Activated naive CD8-positive, alpha-beta T cell treated with anti-CD3 and anti-CD28 coated beads for 36 hours (primary cell): ENCODE results near the gene SMO. TPM values are rescaled to one million over a fixed set of nuclear protein-coding genes. Genes with fewer than 3 reads are reported as not detected.
A peak's percentile ranks its signal among the peaks of the same experiment; 100 is the strongest.
"Not testable (repeated sequence)": the region's sequence is repeated elsewhere in the genome, so short reads cannot be mapped to it uniquely, and the experiment has no call there.

ENCODE experiments used
- DNase-seq: peaks from one replicate; pipeline ENCODE4 v3.0.0; 2021
- H3K27ac Mint-ChIP-seq: one replicate; pipeline ENCODE4 v1.8.0; 2022; ENCODE audit warnings: mild to moderate bottlenecking, moderate library complexity, mixed read lengths
- H3K27me3 Mint-ChIP-seq: one replicate; pipeline ENCODE4 v1.8.0; 2022; ENCODE audit warnings: mild to moderate bottlenecking, mixed read lengths
- H3K36me3 Mint-ChIP-seq: one replicate; pipeline ENCODE4 v1.8.0; 2021; ENCODE audit warnings: mild to moderate bottlenecking, mixed read lengths
- H3K4me1 Mint-ChIP-seq: one replicate; pipeline ENCODE4 v1.8.0; 2021; ENCODE audit warnings: mixed read lengths
- H3K4me3 Mint-ChIP-seq: one replicate; pipeline ENCODE4 v1.8.0; 2022; ENCODE audit warnings: mild to moderate bottlenecking, moderate library complexity, mixed read lengths
- H3K9me3 Mint-ChIP-seq: one replicate; pipeline ENCODE4 v1.8.0; 2022; ENCODE audit warnings: mixed read lengths
- total RNA-seq, 2 experiments: library from RNA; stranded (reverse); gene quantifications; one replicate each; pipeline ENCODE4 v1.2.3, GENCODE V29; 2021

SMO gene
- total RNA-seq, 2 experiments from 2014 or later = 1.7 to 1.9 TPM

DNA sequence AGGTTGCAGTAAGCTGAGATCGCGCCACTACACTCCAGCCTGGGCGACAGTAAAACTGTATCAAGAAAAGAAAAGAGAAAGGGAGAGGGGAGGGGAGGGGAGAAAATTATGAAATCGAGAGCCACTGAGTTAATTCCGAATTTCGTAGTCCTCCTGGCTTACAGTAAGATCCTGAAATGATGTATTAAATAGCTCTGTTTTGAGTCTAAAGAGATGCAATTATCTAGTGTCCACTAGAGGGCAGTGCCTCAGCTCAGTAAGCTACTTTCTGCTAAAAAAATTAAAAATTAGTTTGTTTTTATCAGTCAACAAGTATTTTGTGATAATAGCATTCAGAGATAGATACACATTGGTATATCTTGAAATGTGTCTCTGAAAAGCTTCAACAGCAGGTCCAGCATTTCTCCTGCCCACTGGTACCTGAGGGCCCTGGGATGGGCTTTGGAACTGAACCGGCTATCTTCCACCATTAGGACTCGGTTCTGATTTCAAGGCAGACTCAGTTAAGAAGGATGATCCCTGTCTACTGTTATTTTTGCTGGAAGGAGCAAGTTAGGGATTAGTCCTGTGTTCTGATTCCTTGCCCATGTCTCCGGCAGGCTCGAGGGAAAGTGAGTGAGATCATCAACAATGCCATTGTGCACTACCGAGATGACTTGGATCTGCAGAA lies 24.4 kb upstream of the SMO start:
- H3K4me3 Mint-ChIP-seq = no peak overlapping the region
- DNase-seq = no peak

DNA sequence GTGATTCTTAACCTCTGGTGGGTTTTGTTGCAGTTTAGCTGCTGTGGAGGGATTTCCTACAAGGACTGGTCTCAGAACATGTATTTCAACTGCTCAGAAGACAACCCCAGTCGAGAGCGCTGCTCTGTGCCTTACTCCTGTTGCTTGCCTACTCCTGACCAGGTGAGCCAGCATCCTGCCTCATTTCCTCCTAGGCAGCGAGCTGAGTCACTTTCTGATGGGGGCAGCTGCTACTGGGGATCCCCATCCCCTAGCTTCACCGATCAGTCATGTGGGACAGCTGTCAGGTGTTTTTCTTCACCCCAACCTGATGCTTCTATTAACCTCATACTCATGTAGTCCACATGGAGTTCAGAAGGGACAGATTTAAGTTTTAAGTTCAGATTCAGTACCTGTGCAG lies 21.7 kb upstream of the SMO start:
- Mint-ChIP-seq H3K36me3 (peaks cover 2% of the 10 kb centered on the region), H3K4me3 (no peak overlapping the region), H3K27me3 (no peaks in the 10 kb centered on the region), H3K9me3 (no peaks in the 10 kb centered on the region), H3K27ac (no peak overlapping the region), H3K4me1 (peaks cover 26% of the 10 kb centered on the region)
- peak; percentile 18 for DNase-seq

More for the DNA sequence above, 24.4 kb upstream of the SMO start:
- H3K4me1 Mint-ChIP-seq = peaks cover 14% of the 10 kb centered on the region
- no peaks in the 10 kb centered on the region for H3K27me3 Mint-ChIP-seq
- H3K9me3 Mint-ChIP-seq = no peaks in the 10 kb centered on the region
- no peak overlapping the region for H3K27ac Mint-ChIP-seq
- peaks cover 2% of the 10 kb centered on the region for H3K36me3 Mint-ChIP-seq

DNA sequence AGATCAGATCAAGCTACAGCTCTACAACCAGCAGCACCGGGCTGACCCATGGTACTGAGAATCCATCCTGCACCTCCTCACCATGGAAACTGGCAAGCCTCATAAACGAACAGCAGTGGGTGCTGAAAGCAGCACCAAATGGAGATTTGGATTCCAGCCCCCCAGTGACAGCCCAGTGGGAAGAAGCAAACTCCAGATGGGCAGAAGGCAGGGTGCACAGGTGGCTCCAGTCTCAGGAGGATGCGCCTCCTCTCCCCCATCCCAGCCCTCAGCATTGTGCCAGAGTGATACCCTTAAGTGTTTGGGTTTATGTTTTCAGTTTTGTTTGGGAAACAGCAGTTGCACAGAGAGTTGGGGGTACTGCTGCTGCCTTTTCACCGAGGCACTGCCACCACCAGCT lies 20.6 kb upstream of the SMO start:
- peaks cover 2% of the 10 kb centered on the region for H3K36me3 Mint-ChIP-seq
- H3K4me1 Mint-ChIP-seq = peaks cover 26% of the 10 kb centered on the region
- DNase-seq = no peak
- no peak overlapping the region for H3K27ac Mint-ChIP-seq
- H3K4me3 Mint-ChIP-seq = no peak overlapping the region
- no peaks in the 10 kb centered on the region for H3K9me3 Mint-ChIP-seq
- no peaks in the 10 kb centered on the region for H3K27me3 Mint-ChIP-seq

DNA sequence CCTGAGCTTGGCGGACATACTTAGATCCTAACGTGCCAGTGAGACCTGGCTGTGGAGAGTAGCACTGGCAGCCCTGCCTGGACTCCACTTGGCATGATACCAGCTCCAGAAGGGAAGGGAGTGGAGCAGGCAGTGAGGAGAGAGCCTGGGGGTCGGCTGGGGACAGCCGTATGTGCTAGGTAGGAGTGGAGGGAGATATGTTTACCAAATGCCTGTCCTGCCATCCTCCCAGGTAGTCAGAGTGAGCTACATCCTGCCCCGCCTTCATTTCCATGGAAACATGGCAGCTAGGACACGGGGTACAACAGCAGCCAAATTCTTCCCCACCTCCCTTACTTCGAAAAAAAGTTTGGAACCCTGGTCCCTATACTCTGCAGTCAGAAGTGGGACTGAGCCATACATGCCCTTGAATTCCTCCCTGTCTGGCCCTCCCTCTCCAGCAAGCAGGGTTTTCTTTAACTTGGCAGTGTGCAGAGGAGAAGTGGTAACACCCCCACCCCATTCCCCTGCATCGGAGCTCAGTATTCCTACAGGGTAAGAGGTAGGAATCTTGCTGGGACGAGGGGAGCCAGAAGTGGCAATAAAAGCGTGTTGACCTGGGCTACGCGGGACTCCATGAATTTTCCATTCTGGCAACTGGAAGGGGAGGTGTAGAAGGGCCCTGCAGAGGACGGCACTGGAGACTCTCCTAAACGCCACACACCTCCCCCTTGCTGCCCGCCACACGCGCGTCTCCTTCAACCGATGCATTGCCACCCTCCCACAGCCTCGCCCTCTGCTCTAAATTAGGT lies 20.0 kb upstream of the SMO start:
- Mint-ChIP-seq H3K4me3 (peak overlapping the region; percentile 54), H3K4me1 (peaks cover 26% of the 10 kb centered on the region), H3K36me3 (peaks cover 2% of the 10 kb centered on the region), H3K9me3 (no peaks in the 10 kb centered on the region), H3K27me3 (no peaks in the 10 kb centered on the region), H3K27ac (no peak overlapping the region)
- DNase-seq = no peak

DNA sequence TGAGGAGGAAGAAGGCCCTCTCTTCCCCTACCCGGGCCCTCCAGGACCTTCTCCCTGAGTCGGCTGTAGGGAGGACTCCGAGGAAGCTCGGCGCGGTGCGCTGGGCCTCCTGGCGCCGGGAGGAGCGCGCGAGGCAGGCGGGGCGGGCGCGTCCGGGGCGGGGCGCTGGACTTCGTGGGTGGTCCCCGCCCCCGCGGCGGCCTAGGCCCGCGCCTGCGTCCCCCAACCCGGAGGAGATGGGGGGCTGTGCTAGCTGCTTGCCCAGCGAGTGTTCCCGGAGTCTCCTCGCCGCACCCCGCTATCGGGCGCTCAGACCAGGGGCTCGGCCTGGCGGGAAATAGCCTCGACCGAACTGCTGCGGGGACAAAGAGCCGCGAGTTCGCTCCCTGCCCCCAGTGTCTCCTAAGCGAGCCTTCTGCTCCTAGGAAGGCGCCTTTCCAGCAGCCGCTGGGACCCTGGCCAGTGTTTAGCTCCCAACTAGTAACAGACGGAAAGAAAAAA lies 19.2 kb upstream of the SMO start:
- Mint-ChIP-seq H3K4me3 (peak overlapping the region; percentile 67), H3K4me1 (peaks cover 26% of the 10 kb centered on the region), H3K9me3 (no peaks in the 10 kb centered on the region), H3K36me3 (peaks cover 2% of the 10 kb centered on the region), H3K27me3 (no peaks in the 10 kb centered on the region), H3K27ac (peak overlapping the region; percentile 78)
- DNase-seq = peak; percentile 71

DNA sequence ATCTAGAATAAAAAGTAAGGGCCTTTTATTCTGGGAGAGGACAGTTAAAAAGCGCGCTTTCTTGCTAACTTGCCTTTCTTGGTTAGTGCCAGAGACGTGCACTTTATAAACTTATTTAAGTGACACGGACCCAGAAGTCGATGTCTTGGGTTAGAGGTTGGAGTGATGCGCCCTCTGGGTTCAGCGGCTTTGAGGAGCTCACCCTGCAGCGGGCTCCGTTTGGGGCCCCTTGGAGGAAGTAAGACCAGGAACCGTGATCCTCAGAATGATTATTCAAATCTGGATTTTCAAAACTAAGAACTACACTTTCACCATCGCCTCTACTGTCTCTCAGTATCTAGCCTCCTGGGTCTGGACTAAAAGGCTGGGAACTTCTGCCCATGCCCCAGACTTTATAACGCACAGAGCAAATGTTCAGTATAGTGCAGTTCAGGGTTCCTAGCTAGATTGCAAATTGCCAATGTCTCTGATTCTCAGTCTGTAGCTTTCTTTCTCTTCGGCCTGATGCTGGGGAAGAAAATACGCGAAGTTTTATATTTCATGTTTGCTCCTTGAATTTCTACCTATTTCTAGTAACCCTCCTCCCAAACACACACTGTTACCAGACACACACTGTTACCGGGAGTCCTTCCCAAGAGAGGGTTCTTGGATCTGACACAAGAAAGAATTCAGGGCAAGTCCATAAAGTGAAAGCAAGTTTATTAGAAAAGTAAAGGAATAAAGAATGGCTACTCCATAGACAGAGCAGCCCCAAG lies 18.6 kb upstream of the SMO start:
- H3K4me3 Mint-ChIP-seq = peak overlapping the region; percentile 67
- peak; percentile 40 for DNase-seq
- peak overlapping the region; percentile 78 for H3K27ac Mint-ChIP-seq

DNA sequence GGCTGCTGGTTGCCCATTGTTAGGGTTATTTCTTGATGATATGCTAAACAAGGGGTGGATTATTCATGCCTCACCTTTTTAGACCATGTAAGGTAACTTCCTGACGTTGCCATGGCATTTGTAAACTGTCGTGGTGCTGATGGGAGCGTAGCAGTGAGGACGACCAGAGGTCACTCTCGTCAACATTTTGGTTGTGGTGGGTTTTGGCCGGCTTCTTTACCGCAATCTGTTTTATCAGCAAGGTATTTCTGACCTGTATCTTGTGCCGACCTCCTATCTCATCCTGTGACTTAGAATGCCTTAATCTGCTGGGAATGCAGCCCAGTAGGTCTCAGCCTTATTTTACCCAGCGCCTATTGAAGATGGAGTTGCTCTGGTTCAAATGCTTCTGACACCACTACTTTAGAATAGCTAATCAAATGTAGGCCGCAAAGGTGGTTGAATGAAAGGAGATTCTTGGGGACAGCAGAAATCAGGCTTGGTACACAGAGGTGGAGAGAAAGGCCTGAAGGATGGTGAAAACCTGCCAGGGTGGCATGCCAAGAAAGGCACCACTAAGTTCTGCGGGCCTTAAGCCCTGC lies 17.9 kb upstream of the SMO start:
- H3K4me3 Mint-ChIP-seq = no peak overlapping the region
- H3K4me1 Mint-ChIP-seq = peaks cover 26% of the 10 kb centered on the region
- DNase-seq = no peak
- peaks cover 2% of the 10 kb centered on the region for H3K36me3 Mint-ChIP-seq
- H3K9me3 Mint-ChIP-seq = no peaks in the 10 kb centered on the region
- no peak overlapping the region for H3K27ac Mint-ChIP-seq
- no peaks in the 10 kb centered on the region for H3K27me3 Mint-ChIP-seq

More for the DNA sequence above, 18.6 kb upstream of the SMO start:
- Mint-ChIP-seq H3K9me3 (no peaks in the 10 kb centered on the region), H3K27me3 (no peaks in the 10 kb centered on the region), H3K4me1 (peaks cover 26% of the 10 kb centered on the region), H3K36me3 (peaks cover 2% of the 10 kb centered on the region)

DNA sequence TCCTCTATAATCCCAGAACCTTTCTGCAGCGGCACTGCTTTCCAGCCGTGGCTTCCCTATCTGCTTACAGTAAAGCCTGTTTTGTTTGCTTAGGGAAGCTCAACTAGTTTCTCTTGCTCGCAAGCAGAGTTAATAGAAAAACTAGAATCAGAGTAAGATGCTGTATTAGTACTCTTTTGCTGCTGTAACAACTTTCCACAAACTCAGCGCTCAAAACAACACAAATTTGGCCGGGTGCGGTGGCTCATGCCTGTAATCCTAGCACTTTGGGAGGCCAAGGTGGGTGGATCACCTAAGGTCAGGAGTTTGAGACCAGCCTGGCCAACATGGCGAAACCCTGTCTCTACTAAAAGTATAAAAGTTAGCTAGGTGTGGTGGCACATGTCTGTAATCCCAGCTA lies 14.6 kb upstream of the SMO start:
- H3K4me1 Mint-ChIP-seq = peaks cover 14% of the 10 kb centered on the region
- H3K36me3 Mint-ChIP-seq, H3K27me3 Mint-ChIP-seq, DNase-seq, H3K9me3 Mint-ChIP-seq, H3K4me3 Mint-ChIP-seq, H3K27ac Mint-ChIP-seq: not testable (repeated sequence)

DNA sequence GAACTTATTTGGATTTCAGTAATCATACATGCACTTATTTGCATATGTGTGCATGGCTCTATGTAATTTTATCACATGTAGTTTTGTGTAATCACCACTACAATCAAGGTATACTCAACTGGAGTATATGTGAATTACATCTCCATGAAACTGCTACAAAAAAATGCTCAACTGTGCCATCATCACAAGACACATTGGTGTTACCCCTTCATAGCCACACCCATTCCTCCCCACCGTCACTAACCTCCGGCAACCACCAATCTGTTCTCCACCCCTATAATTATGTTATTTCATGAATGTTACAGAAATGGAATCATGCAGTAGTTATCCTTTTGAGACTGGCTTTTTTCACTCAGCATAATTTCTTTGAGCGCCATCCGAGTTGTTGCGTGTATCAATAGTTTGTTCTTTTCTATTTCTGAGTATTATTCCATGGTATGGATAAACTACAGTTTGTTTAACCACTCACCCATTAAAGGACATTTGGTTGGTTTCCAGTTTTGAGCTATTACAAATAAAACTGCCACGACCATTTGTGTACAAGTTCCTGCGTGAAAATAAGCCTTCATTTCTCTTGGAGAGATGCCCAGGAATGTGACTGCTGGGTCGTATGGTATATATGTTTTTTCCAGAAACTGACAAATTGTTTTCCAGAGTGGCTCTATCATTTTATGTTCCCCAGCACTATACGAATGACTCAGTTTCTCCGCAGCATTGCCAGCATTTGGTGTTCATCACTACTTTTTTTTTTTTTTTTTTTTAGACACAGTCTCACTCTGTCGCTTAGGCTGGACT lies 11.3 kb upstream of the SMO start:
- Mint-ChIP-seq H3K4me1 (no peaks in the 10 kb centered on the region), H3K27ac (no peak overlapping the region), H3K27me3 (no peaks in the 10 kb centered on the region), H3K9me3 (no peaks in the 10 kb centered on the region), H3K4me3 (no peak overlapping the region), H3K36me3 (no peaks in the 10 kb centered on the region)
- DNase-seq = no peak

DNA sequence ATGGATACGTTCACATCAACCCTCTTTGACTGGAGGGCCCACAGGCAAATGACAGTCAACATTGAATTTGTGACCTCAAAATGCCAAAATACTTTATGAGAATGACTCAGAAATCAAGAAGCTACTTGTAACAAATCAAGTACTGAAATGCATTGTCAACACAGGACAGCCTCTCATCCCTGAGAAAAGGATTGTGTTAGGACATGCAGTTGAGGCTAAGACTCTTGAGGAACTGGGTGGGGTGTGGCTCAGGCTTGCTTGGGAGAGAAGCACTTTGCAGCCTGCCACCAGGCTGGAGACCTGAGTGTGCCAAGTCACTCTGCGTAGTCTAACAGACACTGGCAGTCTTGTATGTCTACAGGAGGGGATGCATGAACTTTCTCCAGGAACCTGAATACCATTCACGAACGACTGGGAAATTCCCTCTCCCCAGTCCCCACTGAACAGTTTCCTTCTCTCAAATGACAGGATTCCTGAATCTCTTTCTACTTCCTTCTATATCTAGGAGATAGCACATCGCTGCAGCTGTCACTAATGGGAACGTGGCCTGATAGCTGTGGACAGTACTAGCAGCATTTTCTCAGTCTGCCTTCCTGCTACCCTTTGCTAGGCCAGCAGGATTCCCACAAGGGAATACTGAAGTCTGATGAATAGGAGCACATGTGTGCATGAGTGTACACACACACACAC lies 3.3 kb upstream of the SMO start:
- no peak overlapping the region for H3K4me3 Mint-ChIP-seq
- DNase-seq = no peak
- peaks cover 16% of the 10 kb centered on the region for H3K27me3 Mint-ChIP-seq
- H3K36me3 Mint-ChIP-seq = no peaks in the 10 kb centered on the region
- peaks cover 8% of the 10 kb centered on the region for H3K4me1 Mint-ChIP-seq
- no peak overlapping the region for H3K27ac Mint-ChIP-seq
- H3K9me3 Mint-ChIP-seq = no peaks in the 10 kb centered on the region

DNA sequence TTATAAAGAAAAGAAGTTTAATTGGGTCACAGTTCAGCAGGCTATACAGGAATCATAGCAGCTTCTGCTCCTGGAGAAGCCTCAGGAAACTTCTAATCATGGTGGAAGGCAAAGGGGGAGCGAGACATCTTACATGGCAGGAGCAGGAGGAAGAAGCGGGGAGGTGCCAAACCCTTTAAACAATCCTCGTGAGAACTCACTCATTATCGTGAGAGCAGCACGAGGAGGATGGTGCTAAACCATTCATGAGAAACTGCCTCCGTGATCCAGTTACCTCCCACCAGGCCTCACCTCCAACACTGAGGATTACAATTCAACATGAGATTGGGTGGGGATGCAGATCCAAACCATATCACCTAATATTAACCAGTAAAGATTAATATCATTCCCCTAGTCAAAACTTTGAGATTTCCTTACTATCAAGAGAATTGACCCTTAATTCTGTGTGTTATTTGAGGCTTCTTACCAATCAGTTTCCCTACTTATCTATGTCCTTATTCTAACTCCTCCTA lies 1.6 kb upstream of the SMO start:
- H3K36me3 Mint-ChIP-seq = no peaks in the 10 kb centered on the region
- H3K9me3 Mint-ChIP-seq = no peaks in the 10 kb centered on the region
- H3K4me1 Mint-ChIP-seq = peaks cover 8% of the 10 kb centered on the region
- H3K27ac Mint-ChIP-seq = no peak overlapping the region
- no peak for DNase-seq
- H3K4me3 Mint-ChIP-seq = no peak overlapping the region
- H3K27me3 Mint-ChIP-seq = peaks cover 30% of the 10 kb centered on the region

DNA sequence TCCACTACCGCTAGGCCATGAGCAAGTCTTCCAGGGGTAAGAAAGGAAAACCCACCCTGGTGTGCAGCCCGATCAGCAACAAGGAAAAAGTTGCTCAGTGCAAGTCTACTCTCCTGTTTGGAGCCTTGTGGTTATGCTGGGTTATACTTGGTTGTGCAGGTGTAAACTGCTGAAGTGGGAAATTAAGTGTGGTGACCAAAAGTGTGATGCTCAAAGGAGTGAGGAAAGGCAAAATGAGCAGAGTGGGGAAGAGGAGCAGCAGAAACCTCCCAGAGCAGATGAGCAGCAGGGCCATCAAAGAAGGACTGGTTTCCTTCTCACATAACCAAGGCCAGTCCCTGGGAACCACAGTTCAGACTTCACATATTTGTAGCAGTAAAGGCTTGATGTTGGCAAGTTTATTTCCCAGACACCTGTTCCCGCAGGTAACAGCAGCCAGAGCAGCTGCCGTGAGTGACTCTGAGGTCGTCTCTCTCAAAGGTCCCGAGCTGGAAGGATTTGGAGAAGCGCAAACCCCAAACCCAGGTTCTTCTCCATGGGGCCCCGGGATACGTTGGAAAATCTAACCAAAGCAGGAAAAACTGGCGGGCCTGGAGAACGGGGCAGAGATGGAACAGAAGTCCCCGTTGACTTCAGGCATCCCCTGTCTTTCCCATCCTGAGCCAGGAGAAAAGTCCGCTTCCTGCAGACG lies 607 bp upstream of the SMO start:
- H3K27ac Mint-ChIP-seq = no peak overlapping the region
- peaks cover 8% of the 10 kb centered on the region for H3K4me1 Mint-ChIP-seq
- no peaks in the 10 kb centered on the region for H3K9me3 Mint-ChIP-seq
- peak overlapping the region; percentile 73 for H3K4me3 Mint-ChIP-seq
- no peaks in the 10 kb centered on the region for H3K36me3 Mint-ChIP-seq
- DNase-seq = no peak
- peaks cover 39% of the 10 kb centered on the region for H3K27me3 Mint-ChIP-seq

DNA sequence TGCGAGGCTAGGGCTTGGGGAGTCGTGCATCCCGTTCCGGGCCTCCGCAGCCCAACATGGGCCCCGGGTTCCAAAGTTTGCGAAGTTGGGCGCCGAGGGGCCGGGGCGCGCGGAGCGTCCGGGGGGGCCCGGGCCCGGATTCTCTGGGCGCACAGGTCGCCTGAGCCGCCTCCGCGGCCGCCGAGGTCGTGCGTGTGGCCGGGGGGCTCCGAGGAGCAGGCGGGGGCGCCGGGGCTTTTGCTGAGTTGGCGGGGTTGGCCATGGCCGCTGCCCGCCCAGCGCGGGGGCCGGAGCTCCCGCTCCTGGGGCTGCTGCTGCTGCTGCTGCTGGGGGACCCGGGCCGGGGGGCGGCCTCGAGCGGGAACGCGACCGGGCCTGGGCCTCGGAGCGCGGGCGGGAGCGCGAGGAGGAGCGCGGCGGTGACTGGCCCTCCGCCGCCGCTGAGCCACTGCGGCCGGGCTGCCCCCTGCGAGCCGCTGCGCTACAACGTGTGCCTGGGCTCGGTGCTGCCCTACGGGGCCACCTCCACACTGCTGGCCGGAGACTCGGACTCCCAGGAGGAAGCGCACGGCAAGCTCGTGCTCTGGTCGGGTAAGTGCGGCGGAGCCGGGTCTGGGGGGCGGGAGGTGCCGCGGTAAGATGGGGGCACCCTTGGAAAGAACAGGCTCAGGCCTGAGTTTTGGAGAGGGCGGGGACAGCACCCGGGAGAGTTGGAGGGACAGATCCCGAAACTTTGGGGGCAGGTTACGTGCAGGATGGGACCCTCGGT lies 643 bp downstream of the SMO start:
- H3K36me3 Mint-ChIP-seq = no peaks in the 10 kb centered on the region
- H3K27me3 Mint-ChIP-seq = peaks cover 39% of the 10 kb centered on the region
- no peak overlapping the region for H3K27ac Mint-ChIP-seq
- H3K4me1 Mint-ChIP-seq = peaks cover 8% of the 10 kb centered on the region
- DNase-seq = peak; percentile 15
- no peaks in the 10 kb centered on the region for H3K9me3 Mint-ChIP-seq
- H3K4me3 Mint-ChIP-seq = peak overlapping the region; percentile 73
